Activated T-helper 17 cell treated with anti-CD3 and anti-CD28 coated beads, Interleukin-2, amount 50 U/mL, for 72 hours (primary cell): ENCODE results near the gene IKBKG. TPM values are rescaled to one million over a fixed set of nuclear protein-coding genes. Genes with fewer than 3 reads are reported as not detected.
A peak's percentile ranks its signal among the peaks of the same experiment; 100 is the strongest.
"Not testable (repeated sequence)": the region's sequence is repeated elsewhere in the genome, so short reads cannot be mapped to it uniquely, and the experiment has no call there.

Experiments used
- ATAC-seq: fragments of 150-1000 bp; cut with Tn5 transposase; replicated peaks from 2 replicates; pipeline ENCODE4 v1.10.0; 2021; ENCODE audit warnings: mild to moderate bottlenecking, moderate library complexity
- H3K27ac Mint-ChIP-seq: one replicate; pipeline ENCODE4 v1.8.0; 2022; ENCODE audit warnings: mixed read lengths
- H3K27me3 Mint-ChIP-seq: one replicate; pipeline ENCODE4 v1.8.0; 2022; ENCODE audit warnings: mixed read lengths
- H3K36me3 Mint-ChIP-seq: one replicate; pipeline ENCODE4 v1.8.0; 2022; ENCODE audit warnings: low read depth, mild to moderate bottlenecking, mixed read lengths
- H3K4me1 Mint-ChIP-seq: one replicate; pipeline ENCODE4 v1.8.0; 2022; ENCODE audit warnings: mixed read lengths
- H3K4me3 Mint-ChIP-seq: one replicate; pipeline ENCODE4 v1.8.0; 2022; ENCODE audit warnings: mild to moderate bottlenecking, mixed read lengths
- H3K9me3 Mint-ChIP-seq: one replicate; pipeline ENCODE4 v1.8.0; 2022; ENCODE audit warnings: mixed read lengths
- total RNA-seq, 2 donors: library from RNA; stranded (reverse); gene quantifications; one replicate each; pipeline ENCODE4 v1.2.3, GENCODE V29; 2022

The IKBKG gene
- total RNA-seq, 2 donors from 2014 or later: 26.1 to 39.6 TPM

DNA sequence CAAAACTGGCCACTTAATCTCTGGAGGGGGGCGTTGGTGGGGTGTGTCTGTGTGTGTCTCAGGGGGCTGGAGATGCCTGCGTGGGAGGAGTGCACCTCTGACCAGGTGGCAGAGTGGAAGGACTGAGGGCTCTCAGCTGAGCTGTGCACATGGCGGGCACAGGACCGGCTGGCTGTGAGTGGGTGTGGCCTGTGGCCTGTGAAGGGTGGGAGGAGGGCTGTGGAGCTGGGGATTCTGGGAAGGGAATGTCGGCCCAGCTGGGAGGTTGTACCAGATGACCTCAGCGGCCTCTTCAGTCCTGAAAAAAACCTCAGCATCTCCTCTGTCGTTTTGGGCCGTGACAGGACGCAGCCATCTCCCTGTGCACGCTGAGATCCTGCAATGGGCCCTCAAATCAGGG lies 14.9 kb downstream of the IKBKG start:
- H3K27me3 Mint-ChIP-seq, H3K27ac Mint-ChIP-seq, H3K36me3 Mint-ChIP-seq, ATAC-seq, H3K4me3 Mint-ChIP-seq, H3K4me1 Mint-ChIP-seq, H3K9me3 Mint-ChIP-seq: not testable (repeated sequence)

DNA sequence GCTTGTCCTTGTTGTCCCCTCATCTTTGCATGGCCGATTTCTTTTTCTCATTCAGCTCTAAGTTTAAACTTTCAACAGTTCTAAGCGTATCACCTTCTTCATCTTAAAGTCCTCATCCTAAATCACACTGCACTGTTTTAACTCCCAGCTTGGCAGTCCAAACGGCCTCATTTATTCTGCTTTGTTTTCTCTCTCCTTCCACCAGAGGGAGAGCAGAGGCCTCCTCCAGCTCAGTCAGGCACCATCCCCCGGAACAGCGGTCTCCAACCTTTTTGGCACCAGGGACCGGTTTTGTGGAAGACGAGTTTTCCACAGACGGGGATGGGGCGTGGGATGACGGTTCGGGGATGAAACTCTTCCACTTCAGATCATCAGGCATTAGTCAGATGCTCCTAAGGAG lies 22.9 kb downstream of the IKBKG start:
- not testable (repeated sequence) for H3K27ac Mint-ChIP-seq, H3K36me3 Mint-ChIP-seq, H3K4me3 Mint-ChIP-seq, H3K27me3 Mint-ChIP-seq, H3K4me1 Mint-ChIP-seq, H3K9me3 Mint-ChIP-seq, ATAC-seq

DNA sequence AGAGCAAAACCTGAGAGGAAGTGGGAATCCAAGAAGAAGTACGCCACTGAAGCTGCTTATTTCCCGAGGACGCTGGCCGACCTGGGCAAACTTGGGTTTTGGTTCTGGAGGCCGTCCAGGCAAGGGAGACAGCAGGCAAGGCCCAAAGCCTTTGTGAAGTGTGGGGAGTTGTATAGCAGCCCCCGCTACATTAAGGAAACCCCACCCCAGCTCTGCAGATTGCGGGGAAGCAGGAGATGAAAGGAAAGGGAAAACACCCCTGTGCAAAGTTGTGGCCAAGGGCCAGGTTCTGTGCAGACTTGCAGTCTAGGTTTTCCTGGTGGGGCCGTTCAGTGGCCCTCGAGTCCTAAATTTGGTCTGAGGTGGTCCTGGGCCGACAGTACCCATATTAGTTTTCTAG lies 25.6 kb downstream of the IKBKG start:
- not testable (repeated sequence) for H3K27ac Mint-ChIP-seq, H3K4me3 Mint-ChIP-seq, H3K27me3 Mint-ChIP-seq, H3K36me3 Mint-ChIP-seq, ATAC-seq, H3K4me1 Mint-ChIP-seq, H3K9me3 Mint-ChIP-seq

DNA sequence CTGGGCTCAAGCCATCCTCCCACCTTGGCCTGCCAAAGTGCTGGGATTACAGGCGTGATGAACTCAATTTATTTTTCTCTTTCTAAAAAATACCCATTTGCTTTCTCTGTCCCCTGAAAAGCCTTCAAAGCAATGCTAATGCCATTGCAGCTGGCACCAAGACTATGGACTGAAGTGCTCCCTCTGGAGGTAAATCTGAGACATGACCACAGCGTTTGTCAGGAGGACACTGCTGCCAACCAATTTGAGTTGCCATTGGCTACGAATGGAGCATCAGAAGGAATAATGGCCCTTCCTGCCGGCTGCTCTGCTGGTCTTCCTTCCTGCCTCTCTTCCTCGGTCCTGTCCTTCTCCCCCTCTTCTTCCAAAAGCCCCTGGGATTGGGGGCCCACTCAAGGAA lies 27.7 kb downstream of the IKBKG start:
- H3K4me3 Mint-ChIP-seq, H3K27ac Mint-ChIP-seq, H3K4me1 Mint-ChIP-seq, H3K27me3 Mint-ChIP-seq, H3K36me3 Mint-ChIP-seq, H3K9me3 Mint-ChIP-seq: not testable (repeated sequence)
- peak; percentile 49 for ATAC-seq

DNA sequence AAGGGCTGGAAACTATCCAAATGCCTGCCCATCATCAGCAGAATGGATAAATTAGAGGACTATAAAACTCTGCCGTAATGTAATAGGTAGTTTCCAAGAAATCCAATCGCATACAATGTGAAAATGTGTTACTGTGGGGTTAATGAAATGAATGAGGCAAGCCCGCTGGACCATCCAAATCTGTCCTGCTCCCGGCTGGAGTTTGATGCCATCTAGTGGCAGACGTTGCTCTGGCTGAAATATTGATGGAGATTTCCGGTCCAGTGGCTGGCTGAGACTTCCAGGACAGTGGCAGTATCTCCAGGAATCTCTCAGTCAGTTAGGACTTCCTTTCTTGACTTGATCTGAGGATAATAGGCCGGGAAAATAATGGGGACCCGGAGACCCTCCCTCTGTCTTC lies 35.6 kb downstream of the IKBKG start:
- H3K4me1 Mint-ChIP-seq, H3K27me3 Mint-ChIP-seq, H3K9me3 Mint-ChIP-seq, H3K27ac Mint-ChIP-seq, H3K4me3 Mint-ChIP-seq, H3K36me3 Mint-ChIP-seq: not testable (repeated sequence)
- peak; percentile 49 for ATAC-seq

DNA sequence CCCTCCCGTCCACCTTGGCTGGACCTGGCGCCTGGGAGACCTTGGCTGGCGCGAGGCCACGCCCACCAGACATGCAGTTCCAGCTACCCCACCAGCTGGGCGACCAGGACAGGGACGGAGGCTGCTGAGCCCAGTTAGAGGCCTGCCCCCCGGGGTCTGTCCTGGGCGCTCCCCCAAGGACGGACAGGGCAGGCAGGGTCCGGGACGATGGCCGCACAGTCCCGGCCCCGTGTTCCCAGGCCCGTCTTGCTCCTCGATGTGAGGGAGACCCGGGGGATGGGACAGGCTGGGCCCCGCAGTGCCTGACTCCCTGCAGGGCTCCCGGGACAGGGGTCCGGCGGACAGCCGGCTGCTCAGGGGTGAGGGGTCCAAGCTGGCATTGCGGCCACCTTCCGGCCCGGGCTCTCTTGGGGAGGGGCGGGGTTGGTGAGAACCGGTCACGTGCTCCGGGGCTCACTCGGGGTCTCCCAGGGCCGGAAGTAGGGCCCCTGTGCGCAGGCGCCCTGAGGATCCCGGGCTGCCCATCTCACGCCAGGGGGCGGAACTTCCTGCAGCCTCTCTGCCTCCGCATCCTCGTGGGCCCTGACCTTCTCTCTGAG lies 37.3 kb downstream of the IKBKG start, which contains the start of gene CTAG1A:
TSS of gene CTAG1A (plus strand) at position 549 of the 599 bp plus-strand sequence. CDS start 74 bp downstream, outside the sequence.
- H3K9me3 Mint-ChIP-seq, H3K4me1 Mint-ChIP-seq, H3K27ac Mint-ChIP-seq, H3K4me3 Mint-ChIP-seq, H3K36me3 Mint-ChIP-seq, H3K27me3 Mint-ChIP-seq, ATAC-seq: not testable (repeated sequence)

DNA sequence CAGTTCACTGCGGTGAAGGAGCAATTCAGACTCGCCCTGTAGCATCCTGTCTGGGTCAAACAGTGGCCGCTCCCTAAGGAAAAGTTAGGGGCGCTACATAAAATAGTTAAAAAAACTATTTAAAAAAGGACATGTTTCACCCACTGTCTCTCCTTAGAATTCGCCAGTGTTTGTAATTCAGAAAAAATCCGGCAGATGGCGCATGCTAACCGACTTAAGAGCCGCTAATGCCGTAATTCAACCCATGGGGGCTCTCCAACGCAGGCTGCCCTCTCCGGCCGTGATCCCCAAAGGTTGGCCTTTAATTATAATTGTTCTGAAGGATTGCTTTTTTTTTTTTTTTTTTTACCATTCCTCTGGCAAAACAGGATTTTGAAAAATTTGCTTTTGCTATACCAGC lies 43.0 kb downstream of the IKBKG start:
- H3K4me1 Mint-ChIP-seq, H3K36me3 Mint-ChIP-seq, H3K4me3 Mint-ChIP-seq, H3K27ac Mint-ChIP-seq, H3K27me3 Mint-ChIP-seq, ATAC-seq, H3K9me3 Mint-ChIP-seq: not testable (repeated sequence)

DNA sequence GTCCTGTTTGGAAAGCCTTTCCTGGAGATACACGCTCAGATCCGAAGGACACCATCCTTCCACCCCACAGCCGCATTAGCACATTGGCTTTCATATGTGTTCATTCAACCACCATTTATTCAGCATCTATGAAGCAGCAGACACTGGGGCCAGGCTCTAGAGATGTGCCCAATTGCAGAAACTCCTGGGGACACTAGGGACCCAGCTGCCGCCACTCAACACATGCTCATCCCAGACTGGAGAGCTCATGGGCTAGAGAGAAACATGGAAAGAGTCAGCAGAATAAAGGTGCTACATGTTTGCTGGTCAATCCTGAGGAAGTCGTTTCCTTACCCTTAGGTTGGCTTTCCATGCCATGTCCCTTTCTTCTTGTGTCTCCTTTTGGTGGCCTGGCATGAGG lies 45.1 kb downstream of the IKBKG start:
- Mint-ChIP-seq H3K4me3 (no peak overlapping the region), H3K4me1 (no peaks in the 10 kb centered on the region), H3K27me3 (no peaks in the 10 kb centered on the region), H3K27ac (no peak overlapping the region), H3K36me3 (no peaks in the 10 kb centered on the region), H3K9me3 (no peaks in the 10 kb centered on the region)
- ATAC-seq: no peak

DNA sequence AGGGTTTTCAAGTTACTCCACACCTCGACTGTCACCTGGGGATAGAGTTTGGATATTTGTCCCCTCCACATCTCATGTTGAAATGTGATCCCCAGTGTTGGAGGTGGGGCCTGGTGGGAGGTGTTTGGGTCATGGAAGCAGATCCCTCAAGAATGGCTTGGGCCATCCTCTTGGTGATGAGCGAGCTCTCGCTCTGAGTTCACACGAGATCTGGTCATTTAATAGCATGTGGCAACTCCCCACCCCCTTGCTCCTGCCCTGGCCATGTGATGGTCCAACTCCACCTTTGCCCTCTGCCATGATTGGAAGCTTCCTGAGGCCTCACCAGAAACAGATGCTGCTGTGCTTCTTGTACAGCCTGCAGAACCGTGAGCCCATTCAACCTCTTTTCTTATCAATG lies 45.8 kb downstream of the IKBKG start:
- H3K4me3 Mint-ChIP-seq: no peak overlapping the region
- no peaks in the 10 kb centered on the region for H3K4me1 Mint-ChIP-seq
- H3K27ac Mint-ChIP-seq: no peak overlapping the region
- no peaks in the 10 kb centered on the region for H3K9me3 Mint-ChIP-seq
- H3K27me3 Mint-ChIP-seq: no peaks in the 10 kb centered on the region
- no peak for ATAC-seq
- no peaks in the 10 kb centered on the region for H3K36me3 Mint-ChIP-seq

DNA sequence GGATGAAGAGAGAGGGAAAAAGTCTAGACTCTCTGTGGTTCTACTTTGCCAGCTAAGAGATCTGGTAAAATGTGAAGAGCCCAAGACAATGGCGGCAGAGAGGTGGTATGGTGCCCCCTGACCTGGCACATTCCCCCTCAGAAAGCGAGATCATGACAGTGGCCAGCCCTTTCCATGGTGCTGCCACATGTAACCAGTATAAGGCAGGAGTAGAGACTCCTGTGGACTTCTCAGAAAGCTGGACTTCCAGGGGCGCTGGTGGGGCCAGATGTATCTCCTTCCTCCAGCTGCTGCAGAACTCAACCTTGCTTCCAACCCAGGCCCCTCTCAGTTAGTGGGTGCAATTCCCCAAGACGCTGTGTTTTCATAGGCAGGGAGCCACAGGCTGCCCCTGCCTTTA lies 47.1 kb downstream of the IKBKG start:
- H3K27me3 Mint-ChIP-seq: no peaks in the 10 kb centered on the region
- H3K4me3 Mint-ChIP-seq: no peak overlapping the region
- no peak overlapping the region for H3K27ac Mint-ChIP-seq
- no peak for ATAC-seq
- H3K9me3 Mint-ChIP-seq: no peaks in the 10 kb centered on the region
- H3K36me3 Mint-ChIP-seq: no peaks in the 10 kb centered on the region
- H3K4me1 Mint-ChIP-seq: no peaks in the 10 kb centered on the region

DNA sequence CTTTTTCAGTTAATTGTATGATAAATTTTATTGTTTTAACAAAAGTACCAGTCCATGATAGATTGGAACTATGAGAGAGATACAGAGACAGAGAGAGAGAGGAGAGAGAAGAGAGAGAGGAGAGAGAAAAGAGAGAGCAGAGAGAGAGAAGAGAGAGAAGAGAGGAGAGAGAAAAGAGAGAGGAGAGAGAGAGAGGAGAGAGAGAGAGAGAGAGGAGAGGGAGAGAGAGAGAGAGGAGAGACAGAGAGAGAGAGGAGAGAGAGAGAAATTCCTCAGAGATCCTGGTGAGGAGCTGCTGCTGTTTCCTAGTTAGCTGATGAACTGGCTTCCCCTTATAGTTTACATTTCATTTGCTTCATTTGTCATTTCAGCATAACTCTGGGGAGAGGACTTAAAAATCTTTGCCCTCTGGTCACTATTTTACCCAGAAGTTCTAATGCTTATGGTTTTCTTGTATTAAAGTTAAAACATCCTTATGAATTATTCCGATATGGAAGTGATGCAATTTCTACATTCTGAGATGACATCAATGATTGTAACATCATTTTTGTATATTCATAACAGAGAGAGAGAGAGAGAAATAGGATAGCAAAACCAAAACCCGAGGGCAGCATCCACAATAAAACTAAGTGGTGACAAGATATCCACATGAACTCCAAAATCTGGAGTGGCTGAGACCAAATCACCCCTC lies 48.3 kb downstream of the IKBKG start:
- H3K27ac Mint-ChIP-seq: peak overlapping the region; percentile 61
- no peaks in the 10 kb centered on the region for H3K9me3 Mint-ChIP-seq
- H3K27me3 Mint-ChIP-seq: no peaks in the 10 kb centered on the region
- ATAC-seq: no peak
- no peaks in the 10 kb centered on the region for H3K4me1 Mint-ChIP-seq
- no peak overlapping the region for H3K4me3 Mint-ChIP-seq
- H3K36me3 Mint-ChIP-seq: no peaks in the 10 kb centered on the region

DNA sequence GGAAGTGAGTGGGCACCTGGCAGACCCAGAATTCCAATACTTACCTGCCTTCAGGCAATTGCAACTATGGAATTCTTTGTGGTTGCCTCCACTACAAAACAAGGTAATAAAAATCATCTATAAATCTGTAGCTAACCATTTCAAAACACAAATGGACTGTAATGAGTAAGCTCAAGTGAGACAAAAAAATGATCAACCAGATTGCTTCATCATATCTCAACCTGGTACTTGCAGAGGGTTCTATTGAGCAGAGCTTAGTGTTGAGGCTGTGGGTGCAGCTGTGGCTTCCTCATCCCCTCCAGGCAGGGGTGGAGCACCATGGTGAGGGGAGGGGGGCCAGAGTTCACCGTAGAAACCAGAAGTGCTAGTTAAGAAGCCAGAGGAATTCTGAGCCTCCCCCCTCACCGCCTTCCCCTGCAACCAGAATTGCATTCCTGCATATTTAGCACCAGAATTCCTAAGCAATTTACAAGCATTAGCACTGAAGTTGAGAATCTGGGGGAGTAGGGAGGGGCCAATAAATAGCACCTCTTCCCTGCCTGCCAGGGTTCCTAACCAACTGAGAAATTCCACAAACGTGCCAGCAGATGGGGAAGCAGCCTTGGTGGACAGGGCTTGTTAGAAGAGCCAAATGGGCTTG lies 49.0 kb downstream of the IKBKG start:
- Mint-ChIP-seq H3K9me3 (no peaks in the 10 kb centered on the region), H3K36me3 (no peaks in the 10 kb centered on the region), H3K27me3 (no peaks in the 10 kb centered on the region), H3K4me3 (no peak overlapping the region), H3K27ac (no peak overlapping the region), H3K4me1 (no peaks in the 10 kb centered on the region)
- peak; percentile 42 for ATAC-seq

DNA sequence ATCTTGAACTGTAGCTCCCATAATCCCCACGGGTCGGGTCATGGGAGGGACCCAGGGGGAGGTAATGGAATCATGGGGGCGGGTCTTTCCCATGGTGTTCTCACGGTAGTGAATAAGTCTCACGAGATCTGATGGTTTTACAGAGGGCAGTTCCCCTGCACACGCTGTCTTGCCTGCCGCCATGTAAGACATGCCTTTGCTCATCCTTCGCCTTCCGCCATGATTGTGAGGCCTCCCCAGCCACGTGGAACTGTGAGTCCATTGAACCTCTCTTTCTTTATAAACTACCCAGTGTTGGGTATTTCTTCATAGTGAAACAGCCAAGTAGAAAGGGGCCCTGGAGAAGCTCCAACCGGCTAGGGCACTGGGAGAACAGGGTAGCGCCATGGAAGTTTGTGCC lies 49.8 kb downstream of the IKBKG start:
- H3K4me1 Mint-ChIP-seq: no peaks in the 10 kb centered on the region
- H3K36me3 Mint-ChIP-seq: no peaks in the 10 kb centered on the region
- no peak overlapping the region for H3K27ac Mint-ChIP-seq
- H3K9me3 Mint-ChIP-seq: no peaks in the 10 kb centered on the region
- H3K4me3 Mint-ChIP-seq: no peak overlapping the region
- H3K27me3 Mint-ChIP-seq: no peaks in the 10 kb centered on the region
- no peak for ATAC-seq

DNA sequence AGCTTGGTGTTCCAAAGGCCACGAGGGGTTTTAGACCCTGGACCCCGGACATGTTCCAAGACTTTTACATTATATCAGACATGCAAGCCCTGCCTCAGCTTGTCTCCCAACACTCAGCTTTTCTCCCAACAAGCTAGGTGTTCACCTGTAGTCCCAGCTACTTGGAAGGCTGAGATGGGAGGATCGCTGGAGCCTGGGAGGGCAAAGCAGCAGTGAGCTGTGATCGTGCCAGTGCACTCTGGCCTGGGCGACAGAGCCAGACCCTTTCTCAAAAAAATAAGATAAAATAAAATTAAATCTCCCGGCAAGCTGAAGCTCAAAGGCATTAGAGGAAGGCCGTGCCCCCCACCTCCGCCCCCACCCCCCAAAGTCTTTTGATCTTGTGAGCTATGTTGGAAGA lies 51.2 kb downstream of the IKBKG start:
- no peaks in the 10 kb centered on the region for H3K27me3 Mint-ChIP-seq
- H3K27ac Mint-ChIP-seq: no peak overlapping the region
- no peak for ATAC-seq
- H3K4me1 Mint-ChIP-seq: no peaks in the 10 kb centered on the region
- no peak overlapping the region for H3K4me3 Mint-ChIP-seq
- no peaks in the 10 kb centered on the region for H3K9me3 Mint-ChIP-seq
- H3K36me3 Mint-ChIP-seq: no peaks in the 10 kb centered on the region

DNA sequence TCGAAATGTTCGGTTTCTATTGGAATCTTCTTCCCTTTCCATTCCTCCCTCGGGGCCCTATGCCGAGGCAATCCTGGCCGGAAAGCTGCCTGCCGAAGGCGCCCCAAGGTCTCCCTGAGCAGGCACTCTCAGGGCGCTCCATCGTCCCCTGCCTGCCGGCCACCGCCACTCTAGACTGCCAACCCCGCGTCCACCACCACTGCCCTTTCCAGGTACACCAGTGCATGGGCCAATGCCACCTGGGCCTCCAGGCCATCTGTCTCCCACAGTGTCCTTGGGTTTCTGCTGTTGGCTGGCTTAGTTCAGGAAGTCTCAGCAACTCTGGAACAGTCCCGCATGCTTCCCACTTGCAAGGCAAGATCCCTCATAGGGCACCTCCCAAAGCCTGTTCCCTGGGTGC lies 52.1 kb downstream of the IKBKG start:
- Mint-ChIP-seq H3K4me3 (no peak overlapping the region), H3K9me3 (no peaks in the 10 kb centered on the region)
- ATAC-seq: no peak

More for the DNA sequence above, 52.1 kb downstream of the IKBKG start:
- no peak overlapping the region for H3K27ac Mint-ChIP-seq
- H3K36me3 Mint-ChIP-seq: no peaks in the 10 kb centered on the region
- no peaks in the 10 kb centered on the region for H3K27me3 Mint-ChIP-seq
- H3K4me1 Mint-ChIP-seq: no peaks in the 10 kb centered on the region
